Sigmoid colon (tissue), 4 donors: Measurements from ENCODE around the gene NXN.

Experiments
- CTCF ChIP-seq, 4 experiments: fragments of 450-650 bp in 3 of 4; fragments of 200-600 bp in 1 of 4; IDR thresholded peaks; one replicate each; pipeline ENCODE4 v1.5.1; 2016 to 2019; ENCODE audit warnings: antibody characterized with exemption in 4 of 4, mild to moderate bottlenecking in 3 of 4, moderate library complexity in 2 of 4
- POLR2A ChIP-seq, 2 donors: fragments of 450-650 bp; IDR thresholded peaks; one replicate each; pipeline ENCODE4 v1.6.1; 2016; ENCODE audit warnings: antibody characterized with exemption in 2 of 2, mild to moderate bottlenecking in 2 of 2, moderate library complexity in 2 of 2
- POLR2AphosphoS5 ChIP-seq, 4 donors: sonication (generic); formaldehyde crosslinking; IDR thresholded peaks; one replicate each; pipeline ENCODE4 v1.6.1; 2017; ENCODE audit warnings: antibody characterized with exemption in 4 of 4

DNA sequence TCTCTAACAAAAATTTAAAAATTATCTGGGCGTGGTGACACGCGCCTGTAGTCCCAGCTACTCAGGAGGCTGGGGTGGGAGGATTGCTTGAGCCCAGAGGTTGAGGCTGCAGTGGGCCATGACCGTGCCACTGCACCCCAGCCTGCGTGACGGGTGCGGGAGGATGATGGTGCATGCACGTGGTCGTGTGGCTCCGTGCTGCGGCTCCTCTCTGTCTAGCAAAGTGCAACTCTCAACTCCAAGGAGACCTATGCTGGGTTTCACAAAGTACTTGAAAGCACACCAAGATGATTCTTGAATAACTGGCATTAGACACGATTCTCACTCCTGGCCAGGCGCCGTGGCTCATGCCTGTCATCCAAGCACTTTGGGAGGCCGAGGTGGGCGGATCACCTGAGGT, 25.8 kb downstream of the NXN start:
- no peak for TF ChIP-seq CTCF (IDR thresholded peaks at IDR 0.05)
- no peak for TF ChIP-seq POLR2A (IDR thresholded peaks at IDR 0.05)
- TF ChIP-seq POLR2AphosphoS5 (IDR thresholded peaks at IDR 0.05) = no peak
